ENCODE results near the gene RBM19. TPM values are rescaled to one million over a fixed set of nuclear protein-coding genes. Genes with fewer than 3 reads are reported as not detected.

Gene RBM19
- polyA plus RNA-seq, 2 of the 4 experiments (the other 2 are of a cell fraction): 16.0 to 18.6 TPM

GRCh38 chr12:113934060-113934814 lies 31.9 kb downstream of the RBM19 start:
- 84% methylated on average over 13 of the region's 14 CpGs for WGBS (ENCODE audit: missing lambda C conversion rate)
- TF ChIP-seq CHD4 (IDR thresholded peaks at IDR 0.05; ENCODE audit: borderline replicate concordance): no peak
- TF ChIP-seq NFE2L2 (conservative IDR thresholded peaks at IDR 0.05; ENCODE audit: low read length): no peak
- no peak for TF ChIP-seq RCOR1 (IDR thresholded peaks at IDR 0.05; ENCODE audit: low read depth, low read length)
- no peak for TF ChIP-seq REST (IDR thresholded peaks at IDR 0.05)
- no peak for TF ChIP-seq SREBF2 (IDR thresholded peaks at IDR 0.05)
- TF ChIP-seq RARB (CRISPR knock-in tag; IDR thresholded peaks at IDR 0.05): no peak
- no peak for TF ChIP-seq MAFK (IDR thresholded peaks at IDR 0.05; ENCODE audit: partially characterized antibody)
- TF ChIP-seq ESRRA (IDR thresholded peaks at IDR 0.05; ENCODE audit: borderline replicate concordance, low read length): no peak
- TF ChIP-seq HES2 (IDR thresholded peaks at IDR 0.05): no peak
- Histone ChIP-seq H3K4me3 (no peak overlapping the region), H3K4me1 (no peaks in the 10 kb centered on the region), H3K27ac (no peak overlapping the region), H3K9me3 (no peaks in the 10 kb centered on the region), H3K4me2 (no peak overlapping the region)
- ATAC-seq (no peak), FAIRE-seq (no peak), DNase-seq (ENCODE audit: low read depth in 1 of 2, low spot score in 1 of 2) (no peak)
- ChIA-PET CTCF (interaction anchor here (0.5 to 1.5 kb wide), 2 partner anchors 21 to 691 kb away, joined by 3 read pairs; no protein-coding TSS in a partner anchor), POLR2A (no interaction called here)

- no peak overlapping the region for H3K27ac ChIP-seq
- no peaks in the 10 kb centered on the region for H3K9me3 ChIP-seq
- DNase-seq (ENCODE audit: low read depth in 1 of 2, low spot score in 1 of 2) (no peak), ATAC-seq (no peak), FAIRE-seq (no peak)
- ChIA-PET CTCF (no interaction called here), POLR2A (no interaction called here)
- no peak overlapping the region for H3K4me2 ChIP-seq
- no peaks in the 10 kb centered on the region for H3K4me1 ChIP-seq
- TF ChIP-seq MAFK (IDR thresholded peaks at IDR 0.05; ENCODE audit: partially characterized antibody): no peak
- no peak for TF ChIP-seq HDAC2 (IDR thresholded peaks at IDR 0.05)
- no peak for TF ChIP-seq REST (IDR thresholded peaks at IDR 0.05)
- no peak for TF ChIP-seq CBX8 (IDR thresholded peaks at IDR 0.05)
- no peak for TF ChIP-seq HOXB5 (CRISPR knock-in tag; IDR thresholded peaks at IDR 0.05)
- no peak for TF ChIP-seq ZC3H11A (IDR thresholded peaks at IDR 0.05)
- no peak for TF ChIP-seq GATA3 (IDR thresholded peaks at IDR 0.05; ENCODE audit: borderline replicate concordance)
- no peak for TF ChIP-seq RNF2 (IDR thresholded peaks at IDR 0.05; ENCODE audit: borderline replicate concordance, low read depth)
- TF ChIP-seq RCOR1 (IDR thresholded peaks at IDR 0.05; ENCODE audit: low read depth, low read length): no peak
- TF ChIP-seq HES2 (IDR thresholded peaks at IDR 0.05): no peak
- no peak for TF ChIP-seq TFCP2L1 (CRISPR knock-in tag; IDR thresholded peaks at IDR 0.05)
- no peak for TF ChIP-seq ATOH8 (CRISPR knock-in tag; IDR thresholded peaks at IDR 0.05; ENCODE audit: low read depth)
- TF ChIP-seq POLR2AphosphoS2 (conservative IDR thresholded peaks at IDR 0.05; ENCODE audit: low read length): no peak
- TF ChIP-seq USF2 (IDR thresholded peaks at IDR 0.05): no peak
- TF ChIP-seq BHLHE40 (IDR thresholded peaks at IDR 0.05; ENCODE audit: low read depth, low read length): no peak
- no peak for TF ChIP-seq NR3C1 (IDR thresholded peaks at IDR 0.05)
- TF ChIP-seq ESRRA (IDR thresholded peaks at IDR 0.05; ENCODE audit: borderline replicate concordance, low read length): no peak
- no peak for TF ChIP-seq HMGXB4 (CRISPR knock-in tag; IDR thresholded peaks at IDR 0.05; ENCODE audit: borderline replicate concordance)
- H3K4me3 ChIP-seq: no peak overlapping the region
- 90% methylated on average over 16 of the region's 18 CpGs for WGBS (ENCODE audit: missing lambda C conversion rate)
Measured at GRCh38 chr12:113933201-113933786, 32.8 kb downstream of the RBM19 start.

Data from A549 (cell line).